ENCODE measurements around the gene PCDHA9. TPM values are rescaled to one million over a fixed set of nuclear protein-coding genes. Genes with fewer than 3 reads are reported as not detected.
"Not testable (repeated sequence)": the region's sequence is repeated elsewhere in the genome, so short reads cannot be mapped to it uniquely, and the experiment has no call there.

The PCDHA9 gene
- total and polyA plus RNA-seq, 12 donors, result 0.04 to 0.39 (median 0.18) TPM; not detected in 5

- no peaks in the 10 kb centered on the region for H3K36me3 ChIP-seq (replicated peaks in 1 of 2)
- intact Hi-C loops (cut with DNase I), result no loop called here
- no peaks in the 10 kb centered on the region for H3K4me1 ChIP-seq (replicated peaks in 1 of 2)
- no peak for TF ChIP-seq CTCF (IDR thresholded peaks at IDR 0.05)
- TF ChIP-seq POLR2A (IDR thresholded peaks at IDR 0.05), result no peak
- H3K27ac ChIP-seq, result no peak within 1 kb of the TSS
- 13 to 25% (median 15%) methylated on average over 13 to 27 of the region's 27 CpGs for WGBS, 4 donors
- peak within 1 kb of the TSS in 1 of 4 donors; percentile 36 for H3K4me3 ChIP-seq
- DNase-seq, result no peak
- H3K9me3 ChIP-seq (replicated peaks in 1 of 3), result no peaks in the 10 kb centered on the region
- peaks cover 4% of the 10 kb centered on the region for H3K27me3 ChIP-seq
Measured at GRCh38 chr5:140827704-140828361, 20.3 kb upstream of the PCDHA9 start, which contains the start of gene PCDHA6. Gene PCDHA6 (plus strand): TSS chr5:140827960. CDS start chr5:140828092, 132 bp downstream.

GRCh38 chr5:140828362-140828737 lies 19.8 kb upstream of the PCDHA9 start:
- intact Hi-C loops (cut with DNase I), result no loop called here
- peaks cover 8% of the 10 kb centered on the region for H3K27me3 ChIP-seq

GRCh38 chr5:140829511-140830501 lies 18.4 kb upstream of the PCDHA9 start:
- peaks cover 15% of the 10 kb centered on the region for H3K27me3 ChIP-seq
- intact Hi-C loops (cut with DNase I); H3K36me3 ChIP-seq (replicated peaks in 1 of 2); H3K9me3 ChIP-seq (replicated peaks in 1 of 3); H3K27ac ChIP-seq; H3K4me3 ChIP-seq; H3K4me1 ChIP-seq (replicated peaks in 1 of 2); DNase-seq: not testable (repeated sequence)
- WGBS, 4 donors, result 35 to 45% (median 40%) methylated on average over 30 to 106 of the region's 106 CpGs

More at GRCh38 chr5:140828362-140828737, 19.8 kb upstream of the PCDHA9 start:
- H3K4me3 ChIP-seq, result peak overlapping the region in 1 of 4 donors; percentile 36
- no peaks in the 10 kb centered on the region for H3K36me3 ChIP-seq (replicated peaks in 1 of 2)
- no peaks in the 10 kb centered on the region for H3K9me3 ChIP-seq (replicated peaks in 1 of 3)
- TF ChIP-seq CTCF (IDR thresholded peaks at IDR 0.05) (no peak), POLR2A (IDR thresholded peaks at IDR 0.05) (no peak)
- H3K4me1 ChIP-seq (replicated peaks in 1 of 2), result no peaks in the 10 kb centered on the region
- no peak overlapping the region for H3K27ac ChIP-seq
- 12 to 27% (median 19%) methylated on average over 11 to 18 of the region's 18 CpGs for WGBS, 4 donors
- no peak for DNase-seq

GRCh38 chr5:140833993-140834392 lies 14.2 kb upstream of the PCDHA9 start, which contains the start of gene PCDHA7:
Gene PCDHA7 (plus strand): TSS chr5:140834269. CDS start chr5:140834384, 115 bp downstream.
- H3K4me3 ChIP-seq, result no peak within 1 kb of the TSS
- no peaks in the 10 kb centered on the region for H3K36me3 ChIP-seq (replicated peaks in 1 of 2)
- no peak for TF ChIP-seq CTCF (IDR thresholded peaks at IDR 0.05)
- DNase-seq, result no peak
- WGBS, 4 donors, result 5 to 14% (median 8%) methylated on average over 8 of the region's 8 CpGs
- no peaks in the 10 kb centered on the region for H3K4me1 ChIP-seq (replicated peaks in 1 of 2)
- H3K9me3 ChIP-seq (replicated peaks in 1 of 3), result no peaks in the 10 kb centered on the region
- intact Hi-C loops (cut with DNase I), result no loop called here
- H3K27me3 ChIP-seq, result peaks cover 21% of the 10 kb centered on the region
- H3K27ac ChIP-seq, result no peak within 1 kb of the TSS

GRCh38 chr5:140834439-140835008 lies 13.7 kb upstream of the PCDHA9 start:
- intact Hi-C loops (cut with DNase I); H3K27ac ChIP-seq; DNase-seq; H3K9me3 ChIP-seq (replicated peaks in 1 of 3); H3K36me3 ChIP-seq (replicated peaks in 1 of 2); H3K4me3 ChIP-seq; H3K4me1 ChIP-seq (replicated peaks in 1 of 2): not testable (repeated sequence)
- 16 to 20% (median 18%) methylated on average over 19 to 26 of the region's 38 CpGs for WGBS, 4 donors
- peaks cover 21% of the 10 kb centered on the region for H3K27me3 ChIP-seq
